Gastrocnemius medialis (tissue), 4 donors: ENCODE data around the gene SPINT2. TPM values are rescaled to one million over a fixed set of nuclear protein-coding genes. Genes with fewer than 3 reads are reported as not detected.

Source experiments
- ATAC-seq, 2 donors: fragments of 150-250 bp; one replicate each; pipeline ENCODE4 v1.9.1; 2016
- DNase-seq, 2 donors: peaks; one replicate each; pipeline ENCODE4 v3.0.0-alpha.2; 2019
- H3K27ac ChIP-seq, 4 donors: fragments of 200-600 bp; sonication (generic); 1 replicate in 1 of 4; 2 replicates in 3 of 4; pipeline ENCODE4 v1.5.1; 2016 to 2018; ENCODE audit warnings: mild to moderate bottlenecking in 2 of 4, moderate library complexity in 1 of 4
- H3K27me3 ChIP-seq, 3 donors: fragments of 200-600 bp; sonication (generic) in 2 of 3; 1 replicate in 1 of 3; 2 replicates in 2 of 3; pipeline versions ENCODE4 v1.5.1 to v1.6.0; 2016 to 2019; ENCODE audit warnings: mild to moderate bottlenecking in 1 of 3, moderate library complexity in 1 of 3
- H3K36me3 ChIP-seq, 2 donors: fragments of 200-600 bp; sonication (generic) in 1 of 2; one replicate each; pipeline ENCODE4 v1.5.1; 2017 to 2018
- H3K4me1 ChIP-seq, 2 donors: fragments of 200-600 bp; sonication (generic) in 1 of 2; one replicate each; pipeline ENCODE4 v1.5.1; 2016 to 2017; ENCODE audit warnings: mild to moderate bottlenecking in 2 of 2
- H3K4me3 ChIP-seq, 4 donors: fragments of 200-600 bp; sonication (generic) in 3 of 4; 1 replicate in 1 of 4; 2 replicates in 3 of 4; pipeline ENCODE4 v1.5.1; 2016 to 2019; ENCODE audit warnings: mild to moderate bottlenecking in 2 of 4
- H3K9me3 ChIP-seq, 3 donors: fragments of 200-600 bp; sonication (generic) in 2 of 3; 1 replicate in 1 of 3; 2 replicates in 2 of 3; pipeline ENCODE4 v1.5.1; 2016 to 2019
- POLR2A ChIP-seq, 2 donors: fragments of 450-650 bp; IDR thresholded peaks; one replicate each; pipeline ENCODE4 v1.6.1; 2017; ENCODE audit warnings: antibody characterized with exemption in 2 of 2, mild to moderate bottlenecking in 2 of 2, moderate library complexity in 2 of 2
- in situ Hi-C, 4 donors: fragments of 200-750 bp; cut with MboI; loops; one replicate each; pipeline versions ENCODE4 v1.15.0 to v1.8.0; 2017; ENCODE audit warnings: low sequenced_read_pairs in 4 of 4
- intact Hi-C: fragments of 100-400 bp; cut with DNase I; formaldehyde crosslinking; loops from one replicate; pipeline ENCODE4 v1.15.1; 2023; ENCODE audit warnings: low total_unique reads
- total RNA-seq, 4 donors: library from RNA; depleted of rRNA; stranded (reverse); fragments of >200 nt; gene quantifications; one replicate each; pipeline versions ENCODE4 v1.1.0 to v1.2.3, GENCODE V29; 2016
- TF ChIP-seq, protein P1 (sequence below), 5 experiments: fragments of 450-650 bp in 3 of 5; fragments of 200-600 bp in 2 of 5; sonication (generic) in 2 of 5; IDR thresholded peaks in 4 of 5; conservative IDR thresholded peaks in 1 of 5; 1 replicate in 4 of 5; 2 replicates in 1 of 5; pipeline ENCODE4 v1.5.1; 2016 to 2019; ENCODE audit warnings: antibody characterized with exemption in 5 of 5, mild to moderate bottlenecking in 3 of 5, moderate library complexity in 3 of 5

SPINT2 gene
- total RNA-seq, 4 donors from 2014 or later, result 0.26 to 4.0 (median 1.6) TPM

DNA sequence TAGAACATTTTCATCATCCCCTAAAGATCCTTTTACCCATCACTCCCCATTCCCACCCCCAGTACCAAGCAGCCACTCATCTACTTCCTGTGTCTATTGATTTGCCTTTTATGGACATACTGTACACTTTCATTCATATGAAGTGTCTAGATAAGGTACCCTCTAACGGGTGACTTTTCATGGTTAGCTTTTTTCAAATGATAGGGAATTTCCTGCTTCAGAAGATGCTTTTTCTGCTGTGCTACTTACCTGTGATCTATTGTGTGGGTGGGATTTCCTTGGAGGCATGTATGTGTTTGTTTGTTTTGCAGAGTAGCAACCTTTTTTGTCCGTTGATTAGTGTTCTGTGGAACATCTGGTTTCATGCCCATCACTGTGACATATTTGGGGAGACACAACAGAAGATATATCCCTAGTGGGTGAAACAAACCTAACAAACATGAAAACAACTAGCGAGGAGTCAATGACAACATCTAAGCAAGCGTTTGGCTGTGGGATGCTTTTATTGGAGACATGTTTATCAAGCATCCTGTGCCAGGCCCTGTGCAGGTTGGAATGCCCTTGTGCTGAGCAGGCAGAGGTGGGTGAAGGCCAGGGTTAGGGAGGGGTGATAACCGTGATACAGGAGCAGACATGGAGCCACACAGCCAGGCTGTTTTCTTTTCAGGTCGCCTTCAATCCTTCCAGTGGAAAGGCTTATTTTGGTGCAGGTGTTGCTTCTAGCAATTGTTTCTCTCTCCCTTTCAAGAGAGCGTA lies 17.6 kb downstream of the SPINT2 start:
- H3K36me3 ChIP-seq, result no peaks in the 10 kb centered on the region
- no peaks in the 10 kb centered on the region for H3K9me3 ChIP-seq
- no peak for ATAC-seq
- in situ Hi-C loops (no loop called here), intact Hi-C loops (no loop called here)
- peaks cover 0 to 5% of the 10 kb centered on the region in 2 donors for H3K4me1 ChIP-seq
- no peak overlapping the region for H3K4me3 ChIP-seq
- H3K27me3 ChIP-seq, result no peaks in the 10 kb centered on the region
- TF ChIP-seq, protein P1, sequence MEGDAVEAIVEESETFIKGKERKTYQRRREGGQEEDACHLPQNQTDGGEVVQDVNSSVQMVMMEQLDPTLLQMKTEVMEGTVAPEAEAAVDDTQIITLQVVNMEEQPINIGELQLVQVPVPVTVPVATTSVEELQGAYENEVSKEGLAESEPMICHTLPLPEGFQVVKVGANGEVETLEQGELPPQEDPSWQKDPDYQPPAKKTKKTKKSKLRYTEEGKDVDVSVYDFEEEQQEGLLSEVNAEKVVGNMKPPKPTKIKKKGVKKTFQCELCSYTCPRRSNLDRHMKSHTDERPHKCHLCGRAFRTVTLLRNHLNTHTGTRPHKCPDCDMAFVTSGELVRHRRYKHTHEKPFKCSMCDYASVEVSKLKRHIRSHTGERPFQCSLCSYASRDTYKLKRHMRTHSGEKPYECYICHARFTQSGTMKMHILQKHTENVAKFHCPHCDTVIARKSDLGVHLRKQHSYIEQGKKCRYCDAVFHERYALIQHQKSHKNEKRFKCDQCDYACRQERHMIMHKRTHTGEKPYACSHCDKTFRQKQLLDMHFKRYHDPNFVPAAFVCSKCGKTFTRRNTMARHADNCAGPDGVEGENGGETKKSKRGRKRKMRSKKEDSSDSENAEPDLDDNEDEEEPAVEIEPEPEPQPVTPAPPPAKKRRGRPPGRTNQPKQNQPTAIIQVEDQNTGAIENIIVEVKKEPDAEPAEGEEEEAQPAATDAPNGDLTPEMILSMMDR (IDR thresholded peaks at IDR 0.05 in 4 of 5, conservative IDR thresholded peaks at IDR 0.05 in 1 of 5), result no peak
- no peak for TF ChIP-seq POLR2A (IDR thresholded peaks at IDR 0.05)
- no peak for DNase-seq
- H3K27ac ChIP-seq, result no peak overlapping the region

DNA sequence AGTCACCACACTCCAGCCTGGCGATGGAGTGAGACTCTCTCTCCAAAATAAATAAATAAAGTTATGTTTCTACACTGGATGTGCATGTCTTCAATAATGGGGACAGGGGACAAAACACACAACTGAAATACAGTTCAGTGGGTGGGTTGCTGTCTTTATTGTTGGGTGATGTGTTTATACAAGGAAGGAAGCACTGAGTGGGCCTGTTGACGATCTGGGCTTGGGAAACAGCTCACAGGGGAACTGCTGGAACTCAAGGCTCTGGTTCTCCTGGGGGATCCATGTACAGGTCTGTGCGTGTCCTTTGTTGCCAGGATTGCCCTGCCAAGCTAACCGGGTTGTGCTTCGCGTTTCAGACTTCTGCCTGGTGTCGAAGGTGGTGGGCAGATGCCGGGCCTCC lies 18.9 kb downstream of the SPINT2 start:
- H3K36me3 ChIP-seq, result no peaks in the 10 kb centered on the region
- TF ChIP-seq, protein P1 (IDR thresholded peaks at IDR 0.05 in 4 of 5, conservative IDR thresholded peaks at IDR 0.05 in 1 of 5), result no peak
- TF ChIP-seq POLR2A (IDR thresholded peaks at IDR 0.05), result no peak
- H3K27me3 ChIP-seq, result no peaks in the 10 kb centered on the region
- in situ Hi-C loops, result no loop called here
- H3K4me1 ChIP-seq, result peaks cover 0 to 3% of the 10 kb centered on the region in 2 donors
- no peak overlapping the region for H3K4me3 ChIP-seq
- intact Hi-C loops, result no loop called here
- H3K27ac ChIP-seq, result no peak overlapping the region
- ATAC-seq (no peak), DNase-seq (no peak)
- H3K9me3 ChIP-seq, result no peaks in the 10 kb centered on the region

DNA sequence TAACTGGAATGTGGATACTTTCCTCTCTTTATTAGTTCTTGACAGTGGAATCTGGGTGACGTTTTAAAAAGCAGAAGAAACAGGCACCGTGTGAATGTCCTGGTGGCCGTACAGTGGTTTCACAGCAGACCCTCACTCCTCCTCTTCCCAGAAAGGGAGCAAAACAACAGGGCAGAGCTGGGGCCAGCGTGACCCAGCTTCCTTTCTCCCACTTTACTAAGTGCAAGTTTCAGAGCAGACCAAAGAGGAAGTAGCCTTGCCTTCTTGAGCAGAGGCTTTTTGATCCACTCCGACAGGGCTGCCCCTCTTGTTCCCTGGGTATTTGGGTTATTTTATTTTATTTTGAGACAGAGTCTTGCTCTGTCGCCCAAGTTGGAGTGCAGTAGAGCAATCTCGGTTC lies 20.0 kb downstream of the SPINT2 start:
- Histone ChIP-seq H3K9me3 (no peaks in the 10 kb centered on the region), H3K4me1 (no peaks in the 10 kb centered on the region), H3K4me3 (no peak overlapping the region), H3K27me3 (no peaks in the 10 kb centered on the region), H3K27ac (no peak overlapping the region), H3K36me3 (no peaks in the 10 kb centered on the region)
- DNase-seq (no peak), ATAC-seq (no peak)
- intact Hi-C loops, result no loop called here
- TF ChIP-seq, protein P1 (IDR thresholded peaks at IDR 0.05 in 4 of 5, conservative IDR thresholded peaks at IDR 0.05 in 1 of 5), result no peak
- TF ChIP-seq POLR2A (IDR thresholded peaks at IDR 0.05), result no peak
- in situ Hi-C loops, result no loop called here

DNA sequence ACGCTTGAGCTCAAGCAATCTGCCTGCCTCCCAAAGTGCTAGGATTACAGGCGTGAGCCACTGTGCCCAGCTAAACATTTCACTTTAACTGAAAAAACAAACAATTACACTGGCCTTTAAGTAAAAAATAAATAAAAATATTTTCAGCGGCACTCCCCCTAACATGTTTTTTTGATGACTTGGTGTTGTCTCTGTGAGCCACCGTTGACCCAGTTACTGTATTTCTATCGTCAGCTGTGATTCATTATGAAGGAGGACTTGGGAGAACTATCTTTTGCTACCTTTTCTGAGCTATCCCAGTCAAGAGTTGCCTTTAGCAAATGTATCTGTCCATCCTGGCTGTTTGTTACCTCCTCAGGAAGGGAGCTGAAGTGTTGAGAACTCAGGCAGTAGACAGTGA lies 21.2 kb downstream of the SPINT2 start:
- no peaks in the 10 kb centered on the region for H3K36me3 ChIP-seq
- intact Hi-C loops (no loop called here), in situ Hi-C loops (no loop called here)
- TF ChIP-seq, protein P1 (IDR thresholded peaks at IDR 0.05 in 4 of 5, conservative IDR thresholded peaks at IDR 0.05 in 1 of 5), result no peak
- no peak for TF ChIP-seq POLR2A (IDR thresholded peaks at IDR 0.05)
- no peaks in the 10 kb centered on the region for H3K4me1 ChIP-seq
- H3K9me3 ChIP-seq, result no peaks in the 10 kb centered on the region
- DNase-seq, result no peak
- no peak overlapping the region for H3K4me3 ChIP-seq
- ATAC-seq, result no peak
- H3K27me3 ChIP-seq, result no peaks in the 10 kb centered on the region
- H3K27ac ChIP-seq, result no peak overlapping the region

DNA sequence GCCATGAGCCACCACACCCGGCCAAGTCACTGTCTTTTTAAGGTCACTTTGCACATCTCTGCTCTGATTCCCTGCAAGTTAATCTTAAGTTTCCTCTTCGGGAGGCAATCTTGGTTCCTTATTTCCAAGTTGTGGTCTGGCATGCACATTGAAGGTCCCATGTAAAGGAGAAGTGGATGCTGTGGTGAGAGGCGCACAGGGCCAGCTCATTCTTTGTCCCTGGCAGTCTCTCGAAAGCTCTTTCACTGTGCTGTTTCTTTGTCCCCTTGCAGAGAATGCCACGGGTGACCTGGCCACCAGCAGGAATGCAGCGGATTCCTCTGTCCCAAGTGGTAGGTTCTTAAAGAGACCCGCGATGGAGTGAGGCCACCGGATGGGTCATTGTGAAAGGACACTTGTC lies 23.2 kb downstream of the SPINT2 start:
- Histone ChIP-seq H3K4me3 (no peak overlapping the region), H3K27ac (no peak overlapping the region), H3K36me3 (no peaks in the 10 kb centered on the region), H3K27me3 (no peaks in the 10 kb centered on the region), H3K4me1 (no peaks in the 10 kb centered on the region), H3K9me3 (no peaks in the 10 kb centered on the region)
- ATAC-seq (no peak), DNase-seq (no peak)
- intact Hi-C loops (no loop called here), in situ Hi-C loops (no loop called here)
- TF ChIP-seq POLR2A (IDR thresholded peaks at IDR 0.05), result no peak
- TF ChIP-seq, protein P1 (IDR thresholded peaks at IDR 0.05 in 4 of 5, conservative IDR thresholded peaks at IDR 0.05 in 1 of 5), result no peak
